Endothelial cell of umbilical vein (primary cell): Measurements from ENCODE around the gene TEX35.

Source experiments
- EZH2 ChIP-seq: IDR thresholded peaks from 2 replicates; pipeline ENCODE4 v1.6.1; 2012; ENCODE audit warnings: borderline replicate concordance, low read depth, mild to moderate bottlenecking, moderate library complexity, low read length, inconsistent platforms; ENCODE audit not compliant: severe bottlenecking
- MYC ChIP-seq: IDR thresholded peaks from one replicate; pipeline ENCODE4 v1.6.1; 2011; ENCODE audit warnings: mild to moderate bottlenecking, low read depth, low read length
- POLR2A ChIP-seq: IDR thresholded peaks from 2 replicates; pipeline ENCODE4 v1.6.1; 2012; ENCODE audit warnings: low read depth, mild to moderate bottlenecking, control low read depth, low read length
- POLR2AphosphoS5 ChIP-seq: IDR thresholded peaks from 2 replicates; pipeline ENCODE4 v1.6.1; 2012; ENCODE audit warnings: low read depth, mild to moderate bottlenecking, control low read depth, low read length, moderate library complexity; ENCODE audit not compliant: insufficient read depth
- TF ChIP-seq, protein P1 (sequence below), 2 donors: IDR thresholded peaks; 1 replicate in 1 of 2; 2 replicates in 1 of 2; pipeline ENCODE4 v1.5.1; 2011; ENCODE audit warnings: low read length in 2 of 2, mild to moderate bottlenecking in 2 of 2, moderate library complexity in 2 of 2, control low read depth in 1 of 2, inconsistent platforms in 1 of 2, low read depth in 1 of 2; ENCODE audit not compliant: insufficient read depth in 1 of 2; ENCODE audit errors: extremely low read depth in 1 of 2

DNA sequence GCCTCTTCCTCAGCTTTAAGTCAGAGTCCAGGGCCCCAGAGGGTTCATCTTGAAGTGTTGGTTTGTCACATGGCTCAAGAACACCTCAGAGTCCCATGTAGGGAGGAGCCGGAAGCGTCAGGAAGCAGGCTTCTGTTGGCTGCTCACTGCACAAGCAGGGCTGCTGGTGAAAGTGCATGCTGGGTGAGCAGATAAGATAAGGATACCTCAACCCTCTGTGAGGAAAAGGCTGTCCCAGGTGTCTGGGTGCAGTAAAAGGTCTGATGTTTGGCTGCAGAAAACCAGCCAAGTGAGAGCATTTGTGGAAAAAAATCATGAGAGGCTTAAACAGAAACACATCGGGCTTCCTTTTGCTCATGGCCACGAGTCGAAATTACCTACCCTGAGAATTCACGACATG, 6.2 kb upstream of the TEX35 start:
- TF ChIP-seq POLR2A (no peak), POLR2AphosphoS5 (no peak), MYC (no peak), EZH2 (no peak)
- TF ChIP-seq, protein P1, sequence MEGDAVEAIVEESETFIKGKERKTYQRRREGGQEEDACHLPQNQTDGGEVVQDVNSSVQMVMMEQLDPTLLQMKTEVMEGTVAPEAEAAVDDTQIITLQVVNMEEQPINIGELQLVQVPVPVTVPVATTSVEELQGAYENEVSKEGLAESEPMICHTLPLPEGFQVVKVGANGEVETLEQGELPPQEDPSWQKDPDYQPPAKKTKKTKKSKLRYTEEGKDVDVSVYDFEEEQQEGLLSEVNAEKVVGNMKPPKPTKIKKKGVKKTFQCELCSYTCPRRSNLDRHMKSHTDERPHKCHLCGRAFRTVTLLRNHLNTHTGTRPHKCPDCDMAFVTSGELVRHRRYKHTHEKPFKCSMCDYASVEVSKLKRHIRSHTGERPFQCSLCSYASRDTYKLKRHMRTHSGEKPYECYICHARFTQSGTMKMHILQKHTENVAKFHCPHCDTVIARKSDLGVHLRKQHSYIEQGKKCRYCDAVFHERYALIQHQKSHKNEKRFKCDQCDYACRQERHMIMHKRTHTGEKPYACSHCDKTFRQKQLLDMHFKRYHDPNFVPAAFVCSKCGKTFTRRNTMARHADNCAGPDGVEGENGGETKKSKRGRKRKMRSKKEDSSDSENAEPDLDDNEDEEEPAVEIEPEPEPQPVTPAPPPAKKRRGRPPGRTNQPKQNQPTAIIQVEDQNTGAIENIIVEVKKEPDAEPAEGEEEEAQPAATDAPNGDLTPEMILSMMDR (IDR thresholded peaks at IDR 0.05; ENCODE audit: extremely low read depth in 1 of 2, insufficient read depth in 1 of 2, low read depth in 1 of 2, low read length in 2 of 2), result no peak
